Fibroblast of mammary gland (primary cell): ENCODE measurements around the gene SDCCAG8.
A peak's percentile ranks its signal among the peaks of the same experiment; 100 is the strongest.

ENCODE experiments used
- DNase-seq: peaks from one replicate; pipeline ENCODE4 v3.0.0-alpha.2; 2010; ENCODE audit warnings: low read depth
- H3K4me3 ChIP-seq: 2 replicates; pipeline ENCODE4 v1.5.1; 2011; ENCODE audit warnings: low read depth, mild to moderate bottlenecking, low read length, moderate library complexity; ENCODE audit not compliant: control insufficient read depth
- CTCF ChIP-seq: conservative IDR thresholded peaks from 2 replicates; pipeline ENCODE4 v1.5.1; 2011; ENCODE audit warnings: low read depth, low read length, inconsistent platforms; ENCODE audit not compliant: control insufficient read depth, insufficient read depth

SDCCAG8 gene

GRCh38 chr1:243273506-243273905 is 17.7 kb downstream of the SDCCAG8 start:
- no peak for TF ChIP-seq CTCF
- DNase-seq = no peak
- H3K4me3 ChIP-seq = no peak overlapping the region

GRCh38 chr1:243273945-243274344 is 18.1 kb downstream of the SDCCAG8 start:
- no peak for TF ChIP-seq CTCF
- no peak overlapping the region for H3K4me3 ChIP-seq
- DNase-seq = no peak

GRCh38 chr1:243275316-243275715 is 19.5 kb downstream of the SDCCAG8 start:
- no peak for DNase-seq
- TF ChIP-seq CTCF = no peak
- H3K4me3 ChIP-seq = no peak overlapping the region

- TF ChIP-seq CTCF = no peak
- no peak overlapping the region for H3K4me3 ChIP-seq
- no peak for DNase-seq
These were observed 24.8 kb downstream of the SDCCAG8 start for GRCh38 chr1:243280571-243281129.

- no peak overlapping the region for H3K4me3 ChIP-seq
- TF ChIP-seq CTCF = no peak
- no peak for DNase-seq
These were observed 25.8 kb downstream of the SDCCAG8 start for GRCh38 chr1:243281672-243282071.

- no peak for TF ChIP-seq CTCF
- H3K4me3 ChIP-seq = no peak overlapping the region
- peak; percentile 71 for DNase-seq
These were observed 30.7 kb downstream of the SDCCAG8 start for GRCh38 chr1:243286409-243287122.
